Stimulated activated CD8-positive, alpha-beta memory T cell treated with anti-CD3 and anti-CD28 coated beads, Interleukin-15, amount 100 ng/mL, for 24 hours (primary cell): Measurements from ENCODE around the gene TMED7.
"Not testable (repeated sequence)": the region's sequence is repeated elsewhere in the genome, so short reads cannot be mapped to it uniquely, and the experiment has no call there.

Experiments used
- DNase-seq: peaks from one replicate; pipeline ENCODE4 v3.0.0-alpha.2; 2020; ENCODE audit warnings: low read depth

TMED7 gene

DNA sequence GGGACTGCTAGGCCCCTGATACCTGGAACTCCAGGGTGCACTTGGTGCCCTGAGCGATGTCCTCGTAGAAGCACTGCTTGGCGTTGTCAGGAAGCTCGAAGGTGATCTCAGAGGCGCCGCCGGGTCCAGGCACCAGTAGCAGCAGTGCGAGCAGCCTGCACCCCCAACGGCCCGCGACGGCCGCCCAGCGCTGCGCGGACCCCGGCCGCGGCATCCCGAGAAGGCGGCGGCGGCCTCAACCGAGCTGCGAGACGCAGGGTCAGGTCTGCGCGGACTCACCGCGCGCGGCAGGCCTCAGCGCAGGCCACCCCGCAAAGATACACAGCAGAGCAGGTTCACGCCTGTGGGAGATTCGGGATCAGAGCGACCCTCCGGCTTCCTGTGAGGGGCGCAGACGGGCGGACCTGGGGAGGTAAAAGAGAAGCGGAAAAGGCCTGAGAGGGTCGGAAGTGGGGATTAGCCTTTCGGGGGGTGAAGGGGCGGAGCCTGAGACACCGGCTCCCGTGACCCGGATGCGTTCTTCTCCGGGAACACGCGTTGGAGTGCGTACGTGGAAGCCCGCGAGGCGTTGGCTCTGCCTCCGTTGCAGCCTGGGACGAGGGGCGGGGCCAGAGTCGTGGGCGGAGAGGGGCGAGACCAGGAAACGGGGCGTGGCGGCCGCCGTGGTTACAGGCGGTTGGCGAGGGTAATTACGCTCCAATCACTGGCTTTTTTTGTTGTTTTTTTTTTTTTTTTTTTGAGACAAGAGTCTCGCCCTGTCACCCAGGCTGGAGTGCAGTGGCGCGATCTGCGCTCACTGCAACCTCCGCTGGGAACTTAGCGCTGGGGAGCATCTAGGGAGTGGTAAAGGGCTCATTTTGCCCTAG lies at the start of gene TMED7:
Gene TMED7 (minus strand): TSS at position 458 of the 866 bp plus-strand sequence. CDS start 244 bp downstream, at position 214.
- peak; percentile 99 for DNase-seq

GRCh38 chr5:115674782-115675181 lies 48.9 kb upstream of the TMED7 start:
- not testable (repeated sequence) for DNase-seq

GRCh38 chr5:115673596-115673995 lies 47.8 kb upstream of the TMED7 start:
- DNase-seq: no peak

- no peak for DNase-seq
Observed at GRCh38 chr5:115671939-115672338, 46.1 kb upstream of the TMED7 start.

GRCh38 chr5:115666023-115666422 lies 40.2 kb upstream of the TMED7 start:
- DNase-seq: no peak

DNA sequence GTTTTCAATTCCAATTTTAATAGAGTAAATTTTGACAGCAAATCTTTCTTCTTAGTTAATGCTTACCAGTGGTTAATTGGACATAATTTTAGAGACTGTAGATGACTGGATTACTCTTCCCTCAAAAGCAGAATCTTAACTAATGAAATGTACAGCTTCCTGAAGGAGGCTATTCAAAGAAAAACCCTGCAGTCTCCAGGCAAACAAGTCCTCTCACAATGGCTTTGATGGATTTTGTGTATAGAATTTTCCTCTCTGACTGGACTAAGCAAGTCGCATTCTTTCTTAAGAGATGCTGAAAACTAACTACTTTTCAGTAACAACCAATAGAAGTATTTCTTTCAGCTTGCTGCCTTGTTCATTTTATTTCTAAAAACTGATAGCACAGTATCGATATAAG lies 35.7 kb upstream of the TMED7 start:
- no peak for DNase-seq

DNA sequence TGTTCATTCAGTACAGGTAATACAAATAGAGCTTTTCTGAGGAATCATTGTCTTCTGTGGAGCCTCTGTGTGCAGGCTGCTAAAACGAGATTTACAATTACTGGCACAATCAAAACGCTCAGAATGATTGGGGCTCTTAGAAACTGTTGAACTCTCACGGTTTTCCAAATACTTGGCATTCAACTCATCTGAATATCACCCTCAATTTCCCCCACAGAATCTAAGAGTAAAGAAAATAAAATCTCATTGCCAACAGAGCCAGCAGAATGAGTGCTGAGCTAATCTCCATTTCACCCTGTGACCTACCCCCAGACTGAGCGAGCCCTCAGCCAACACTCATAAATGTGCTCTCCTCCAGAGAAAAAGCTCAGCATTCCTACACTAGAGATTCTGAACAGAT lies 35.3 kb upstream of the TMED7 start:
- no peak for DNase-seq

DNA sequence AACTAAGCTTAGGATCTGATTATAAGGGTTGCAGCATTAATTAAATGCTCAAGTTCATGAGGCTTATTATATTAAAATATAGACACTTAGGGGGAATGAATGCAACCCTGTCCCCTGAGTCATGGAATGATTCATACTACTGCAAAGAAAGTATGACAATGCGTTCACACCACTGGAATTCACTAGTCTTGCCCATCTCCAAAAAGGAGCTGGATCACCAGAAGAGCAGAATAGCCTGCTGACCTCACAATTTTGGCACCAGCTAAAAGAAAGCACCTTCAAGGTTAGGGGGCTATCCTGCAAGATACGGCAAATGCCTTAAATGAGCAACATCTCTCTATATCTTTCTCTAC lies 32.0 kb upstream of the TMED7 start:
- no peak for DNase-seq

DNA sequence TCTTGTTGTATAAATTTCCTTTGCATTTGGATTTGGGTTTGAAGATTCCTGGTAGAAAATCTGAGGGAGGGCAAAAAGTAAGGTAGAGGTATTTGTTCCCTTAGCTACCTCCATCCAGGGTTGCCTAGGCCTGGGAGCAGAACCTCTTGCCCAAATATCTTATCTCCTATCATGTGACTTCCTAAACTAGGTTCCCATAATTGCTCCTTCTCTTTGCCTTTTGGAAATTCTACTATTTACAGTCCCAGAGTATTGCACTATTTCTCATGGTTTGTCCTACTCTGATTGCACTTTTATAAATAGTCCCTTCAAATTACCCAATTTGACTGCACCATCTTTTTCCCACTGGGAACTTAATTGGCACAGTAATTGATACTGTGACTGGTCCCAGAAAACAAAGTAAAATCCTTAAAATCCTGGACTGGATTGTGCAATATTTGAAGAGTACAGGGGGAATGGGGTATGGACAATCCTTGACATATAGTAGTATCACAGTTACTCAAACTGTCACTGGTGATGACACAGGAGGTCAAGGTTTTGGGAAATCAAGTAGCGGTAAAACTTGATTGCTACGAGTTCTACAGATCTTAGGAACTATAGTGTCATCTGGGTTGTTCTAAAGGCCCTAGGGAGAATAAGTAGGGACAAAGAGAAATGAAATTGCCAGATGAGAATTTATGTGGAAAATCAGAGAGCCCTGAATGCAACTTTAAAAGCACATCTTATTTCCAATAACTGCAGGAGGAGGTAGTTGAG lies 31.5 kb upstream of the TMED7 start:
- no peak for DNase-seq

DNA sequence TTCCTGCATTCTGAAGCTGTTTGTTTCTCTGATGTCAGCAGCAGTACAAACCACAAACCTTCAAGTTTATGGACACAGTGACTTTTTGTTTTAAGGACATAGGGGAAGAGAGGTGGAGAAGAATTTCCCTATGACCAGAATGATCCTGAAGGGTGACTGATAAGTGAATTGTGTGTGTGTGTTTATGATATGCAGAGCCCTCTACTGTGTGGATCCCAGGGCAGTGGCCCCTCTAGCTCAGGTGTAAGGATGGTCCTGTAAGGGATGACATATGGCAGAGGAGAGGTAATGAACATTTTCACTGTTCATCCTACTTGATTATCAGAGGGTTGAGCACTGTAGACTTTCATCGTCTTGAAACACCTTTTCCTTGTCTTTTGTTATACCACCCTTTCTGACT lies 30.6 kb upstream of the TMED7 start:
- no peak for DNase-seq

DNA sequence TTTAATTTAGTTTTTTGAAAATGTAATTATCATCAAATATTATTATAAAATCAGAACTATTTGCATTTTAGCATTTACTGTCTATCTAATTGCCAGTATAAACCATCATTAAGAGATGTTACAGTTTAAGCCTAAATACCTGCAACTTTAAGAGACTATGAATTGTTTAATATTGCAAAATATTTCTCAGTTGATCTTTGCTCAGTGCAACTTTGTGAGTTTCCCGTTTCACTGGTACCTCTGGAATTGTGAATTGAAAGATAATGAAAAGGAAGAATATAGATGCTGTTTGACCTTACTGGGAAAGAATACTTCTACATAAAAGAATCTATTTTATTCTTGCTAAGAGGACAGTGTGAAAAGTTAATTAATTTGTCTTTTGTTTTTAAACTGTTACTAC lies 30.2 kb upstream of the TMED7 start:
- no peak for DNase-seq

GRCh38 chr5:115649541-115649940 lies 23.7 kb upstream of the TMED7 start:
- DNase-seq: no peak

GRCh38 chr5:115648056-115648455 lies 22.2 kb upstream of the TMED7 start:
- no peak for DNase-seq

GRCh38 chr5:115645386-115645785 lies 19.6 kb upstream of the TMED7 start:
- not testable (repeated sequence) for DNase-seq

GRCh38 chr5:115644046-115644445 lies 18.2 kb upstream of the TMED7 start:
- no peak for DNase-seq

GRCh38 chr5:115641948-115642347 lies 16.1 kb upstream of the TMED7 start:
- no peak for DNase-seq

GRCh38 chr5:115640274-115640673 lies 14.4 kb upstream of the TMED7 start:
- no peak for DNase-seq

GRCh38 chr5:115639377-115639776 lies 13.5 kb upstream of the TMED7 start:
- no peak for DNase-seq

- no peak for DNase-seq
Observed at GRCh38 chr5:115637507-115637906, 11.7 kb upstream of the TMED7 start.

DNA sequence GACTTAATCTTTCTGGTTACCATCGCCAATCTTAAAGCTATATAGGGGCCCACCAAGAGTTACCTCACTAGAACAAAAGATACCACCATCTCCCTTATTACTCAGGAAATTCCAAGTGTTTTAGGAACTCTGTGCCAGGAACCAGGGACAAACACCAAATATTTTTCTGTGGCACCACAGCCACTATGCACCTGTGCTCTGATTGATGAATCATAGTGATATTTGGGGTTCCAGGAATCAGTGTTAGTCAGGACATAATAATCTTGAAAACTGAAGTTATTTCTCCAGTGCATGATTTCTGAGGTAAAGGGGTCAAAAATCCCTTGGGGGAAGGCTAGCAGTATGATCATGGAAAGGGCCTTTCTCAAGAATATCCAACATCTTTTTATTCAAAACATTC lies 10.2 kb upstream of the TMED7 start:
- DNase-seq: no peak

DNA sequence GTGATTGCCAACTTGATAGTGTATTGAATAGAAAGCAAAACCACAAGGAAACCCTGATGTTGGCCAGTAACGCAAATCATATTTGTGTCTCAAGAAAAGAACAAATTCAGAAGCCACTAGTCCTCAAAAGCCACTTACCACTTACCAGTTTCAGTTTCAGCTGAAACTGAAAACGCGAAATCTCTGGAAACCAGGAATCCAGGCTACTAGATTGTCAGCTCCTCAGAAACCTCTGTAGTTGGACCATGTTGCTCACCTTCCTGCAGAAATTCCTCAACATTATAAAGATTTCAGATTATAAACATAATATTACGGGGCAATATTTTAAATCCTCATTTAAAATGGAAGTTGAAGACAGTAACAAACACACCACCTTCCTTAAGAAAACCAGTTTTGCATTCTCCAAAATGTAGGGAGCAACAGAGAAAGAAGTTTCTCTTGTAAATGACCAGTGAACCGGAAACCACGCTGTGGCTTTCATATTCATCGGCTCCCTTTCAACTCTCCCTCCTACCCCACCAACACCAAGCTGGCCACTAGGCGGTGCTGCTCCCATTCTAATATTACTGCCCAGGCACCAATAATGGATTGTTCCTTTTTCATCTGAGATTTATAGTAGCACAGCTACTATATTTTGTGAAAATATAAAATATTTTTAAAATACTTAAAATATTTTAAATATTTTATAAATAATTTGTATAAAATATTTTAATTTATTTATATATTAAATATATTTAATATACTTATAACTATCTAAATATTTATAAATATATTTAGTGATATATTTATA lies 8.7 kb upstream of the TMED7 start:
- DNase-seq: peak; percentile 65

DNA sequence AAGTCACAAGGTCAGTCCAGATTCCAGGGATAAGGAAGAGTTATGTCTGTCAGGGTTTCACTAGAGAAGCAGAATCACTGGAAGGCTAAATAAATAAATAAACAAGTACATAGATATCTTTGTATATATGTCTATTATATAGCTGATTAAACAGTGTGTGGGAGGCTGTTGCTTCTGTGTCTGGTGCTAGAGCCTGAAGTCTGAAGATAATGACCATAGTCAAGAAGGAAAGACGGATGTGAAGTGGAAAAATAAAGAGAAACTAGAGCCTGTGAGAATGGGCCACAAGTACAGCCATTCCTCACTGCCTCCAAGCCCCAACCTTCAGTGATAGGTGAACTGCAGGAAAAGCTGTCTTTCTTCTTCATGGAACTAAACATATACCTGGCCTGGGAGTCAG lies 4.1 kb upstream of the TMED7 start:
- no peak for DNase-seq
